Transverse colon (tissue), 4 donors: ENCODE measurements around the gene MSI2. TPM values are rescaled to one million over a fixed set of nuclear protein-coding genes. Genes with fewer than 3 reads are reported as not detected.

ENCODE experiments used
- DNase-seq: peaks from one replicate; pipeline ENCODE4 v3.0.0-alpha.2; 2019
- H3K27ac ChIP-seq, 4 donors: fragments of 200-600 bp; sonication (generic); 2 replicates each; pipeline ENCODE4 v1.5.1; 2016 to 2018; ENCODE audit warnings: inconsistent platforms in 4 of 4
- H3K27me3 ChIP-seq: fragments of 200-600 bp; sonication (generic); 2 replicates; pipeline ENCODE4 v1.5.1; 2017; ENCODE audit warnings: inconsistent platforms
- H3K36me3 ChIP-seq, 4 donors: fragments of 200-600 bp; sonication (generic); 2 replicates each; pipeline ENCODE4 v1.5.1; 2017 to 2019; ENCODE audit warnings: inconsistent platforms in 4 of 4
- H3K4me1 ChIP-seq, 4 donors: fragments of 200-600 bp; sonication (generic); 2 replicates each; pipeline ENCODE4 v1.5.1; 2017 to 2020; ENCODE audit warnings: inconsistent platforms in 4 of 4
- H3K4me3 ChIP-seq, 4 donors: fragments of 200-600 bp; sonication (generic); 1 replicate in 1 of 4; 2 replicates in 3 of 4; pipeline versions ENCODE4 v1.5.1 to v1.6.1; 2017 to 2019; ENCODE audit warnings: inconsistent platforms in 4 of 4
- H3K9me3 ChIP-seq, 2 donors: fragments of 200-600 bp; sonication (generic); 2 replicates each; pipeline ENCODE4 v1.5.1; 2017 to 2019; ENCODE audit warnings: inconsistent platforms in 2 of 2
- CTCF ChIP-seq, 5 experiments: fragments of 200-600 bp in 3 of 5; fragments of 450-650 bp in 2 of 5; sonication (generic) in 3 of 5; IDR thresholded peaks; 1 replicate in 2 of 5; 2 replicates in 3 of 5; pipeline ENCODE4 v1.5.1; 2016 to 2017; ENCODE audit warnings: antibody characterized with exemption in 5 of 5, inconsistent platforms in 3 of 5, mild to moderate bottlenecking in 2 of 5, moderate library complexity in 1 of 5
- EP300 ChIP-seq: sonication (generic); formaldehyde crosslinking; IDR thresholded peaks from one replicate; pipeline ENCODE4 v1.6.1; 2017; ENCODE audit warnings: antibody characterized with exemption, low read depth
- POLR2A ChIP-seq: fragments of 450-650 bp; IDR thresholded peaks from one replicate; pipeline ENCODE4 v1.6.1; 2016; ENCODE audit warnings: antibody characterized with exemption, mild to moderate bottlenecking, moderate library complexity
- POLR2AphosphoS5 ChIP-seq, 3 donors: sonication (generic); formaldehyde crosslinking; IDR thresholded peaks; one replicate each; pipeline ENCODE4 v1.6.1; 2016; ENCODE audit warnings: antibody characterized with exemption in 3 of 3
- WGBS, 2 donors: methylation state at CpG; one replicate each; pipeline ENCODE4 v1.1.5; 2018; ENCODE audit warnings: low coverage in 1 of 2; 5-methylcytosine and 5-hydroxymethylcytosine counted together
- in situ Hi-C, 4 donors: fragments of 200-750 bp; cut with MboI; loops; one replicate each; pipeline versions ENCODE4 v1.15.0 to v1.15.1; 2017; ENCODE audit warnings: low sequenced_read_pairs in 3 of 4, low pct_ligation_motif_present in 1 of 4, low pct_unique_long_range_greater_than_20kb in 1 of 4
- intact Hi-C: fragments of 100-400 bp; cut with DNase I; formaldehyde crosslinking; loops from one replicate; pipeline ENCODE4 v1.15.1; 2023; ENCODE audit warnings: low total_unique reads
- total RNA-seq, 4 donors: library from RNA; depleted of rRNA; stranded (reverse); fragments of >200 nt; gene quantifications; one replicate each; pipeline ENCODE4 v1.1.0, GENCODE V29; 2016

The MSI2 gene
- total RNA-seq, 4 donors from 2014 or later: 20.6 to 36.0 (median 29.3) TPM

GRCh38 chr17:57456622-57457021, 200.3 kb downstream of the MSI2 start:
- 50 to 76% methylated on average over 1 to 3 of the region's 3 CpGs for WGBS, 2 donors
- Histone ChIP-seq H3K9me3 (no peaks in the 10 kb centered on the region), H3K36me3 (no peaks in the 10 kb centered on the region), H3K27ac (no peak overlapping the region), H3K4me3 (no peak overlapping the region), H3K4me1 (peaks cover 0 to 14% (median 0%) of the 10 kb centered on the region in 4 donors), H3K27me3 (no peaks in the 10 kb centered on the region)
- intact Hi-C loops: no loop called here
- in situ Hi-C loops: no loop called here
- TF ChIP-seq POLR2AphosphoS5 (IDR thresholded peaks at IDR 0.05) (no peak), EP300 (no peak), POLR2A (no peak), CTCF (IDR thresholded peaks at IDR 0.05) (no peak)
- no peak for DNase-seq

- Histone ChIP-seq H3K27ac (no peak overlapping the region), H3K4me1 (peaks cover 0 to 14% (median 0%) of the 10 kb centered on the region in 4 donors), H3K27me3 (no peaks in the 10 kb centered on the region), H3K36me3 (no peaks in the 10 kb centered on the region), H3K9me3 (no peaks in the 10 kb centered on the region), H3K4me3 (no peak overlapping the region)
- intact Hi-C loops: no loop called here
- 90 to 100% methylated on average over 2 of the region's 2 CpGs for WGBS, 2 donors
- DNase-seq: no peak
- in situ Hi-C loops: no loop called here
- TF ChIP-seq EP300: no peak
- no peak for TF ChIP-seq POLR2A
- TF ChIP-seq CTCF (IDR thresholded peaks at IDR 0.05): no peak
Observed at GRCh38 chr17:57457188-57457587, 200.9 kb downstream of the MSI2 start.

- no peak for DNase-seq
- Histone ChIP-seq H3K4me3 (no peak overlapping the region), H3K36me3 (no peaks in the 10 kb centered on the region), H3K9me3 (no peaks in the 10 kb centered on the region), H3K27me3 (no peaks in the 10 kb centered on the region), H3K27ac (no peak overlapping the region), H3K4me1 (peaks cover 0 to 14% (median 0%) of the 10 kb centered on the region in 4 donors)
- WGBS, 2 donors: 92% methylated on average over 9 of the region's 9 CpGs; no CpG with 5 or more reads in 1 of the 2 donors
- in situ Hi-C loops: no loop called here
- no peak for TF ChIP-seq POLR2A
- TF ChIP-seq POLR2AphosphoS5 (IDR thresholded peaks at IDR 0.05): no peak
- TF ChIP-seq CTCF (IDR thresholded peaks at IDR 0.05): no peak
- no peak for TF ChIP-seq EP300
- intact Hi-C loops: no loop called here
Observed at GRCh38 chr17:57458718-57459285, 202.5 kb downstream of the MSI2 start.

- Histone ChIP-seq H3K27me3 (no peaks in the 10 kb centered on the region), H3K36me3 (no peaks in the 10 kb centered on the region), H3K9me3 (no peaks in the 10 kb centered on the region), H3K27ac (no peak overlapping the region), H3K4me3 (no peak overlapping the region), H3K4me1 (peaks cover 0 to 14% (median 0%) of the 10 kb centered on the region in 4 donors)
- intact Hi-C loops: no loop called here
- no peak for TF ChIP-seq POLR2A
- TF ChIP-seq CTCF (IDR thresholded peaks at IDR 0.05): no peak
- TF ChIP-seq POLR2AphosphoS5 (IDR thresholded peaks at IDR 0.05): no peak
- TF ChIP-seq EP300: no peak
- DNase-seq: no peak
- in situ Hi-C loops: no loop called here
- 67 to 80% methylated on average over 5 to 12 of the region's 12 CpGs for WGBS, 2 donors
Observed at GRCh38 chr17:57459286-57459915, 203.1 kb downstream of the MSI2 start.
